ENCODE results near the gene SIGLEC10. TPM values are rescaled to one million over a fixed set of nuclear protein-coding genes. Genes with fewer than 3 reads are reported as not detected.
A peak's percentile ranks its signal among the peaks of the same experiment; 100 is the strongest.

The SIGLEC10 gene
- total and polyA plus RNA-seq, 9 of the 15 experiments (the other 6 are each of a cell fraction or from before 2014, with no cell fraction given), result 0.10 to 1.8 (median 0.82) TPM

GRCh38 chr19:51407511-51408131, 9.8 kb downstream of the SIGLEC10 start (continued):
- TF ChIP-seq EGR1 (conservative IDR thresholded peaks at IDR 0.05) (no peak), MEF2D (tag; conservative IDR thresholded peaks at IDR 0.05; ENCODE audit: low read depth) (no peak), POLR3G (IDR thresholded peaks at IDR 0.05; ENCODE audit: extremely low read depth, insufficient read length, insufficient replicate concordance) (no peak), HDAC1 (IDR thresholded peaks at IDR 0.05) (no peak), PRMT5 (CRISPR knock-in tag; IDR thresholded peaks at IDR 0.05) (no peak), ZKSCAN8 (CRISPR knock-in tag; IDR thresholded peaks at IDR 0.05) (no peak), ATF7 (IDR thresholded peaks at IDR 0.05) (peak; percentile 41; the same call in 1 of the 2 replicates), NFXL1 (CRISPR knock-in tag; IDR thresholded peaks at IDR 0.05) (no peak), ADNP (tag; IDR thresholded peaks at IDR 0.05) (no peak), OTX1 (CRISPR knock-in tag; IDR thresholded peaks at IDR 0.05) (no peak), CC2D1A (IDR thresholded peaks at IDR 0.05) (peak; percentile 39; the same call in 1 of the 2 replicates), BCOR (IDR thresholded peaks at IDR 0.05) (no peak), NR2F6 (CRISPR knock-in tag; IDR thresholded peaks at IDR 0.05) (no peak), MXD1 (CRISPR knock-in tag; IDR thresholded peaks at IDR 0.05; ENCODE audit: borderline replicate concordance, poor library complexity, severe bottlenecking) (no peak), ZNF146 (CRISPR knock-in tag; IDR thresholded peaks at IDR 0.05; ENCODE audit: unreplicated experiment) (no peak), BRCA1 (IDR thresholded peaks at IDR 0.05) (no peak), BRCA1 (CRISPR knock-in tag; IDR thresholded peaks at IDR 0.05) (no peak), BCLAF1 (IDR thresholded peaks at IDR 0.05; ENCODE audit: borderline replicate concordance in 1 of 2, control insufficient read depth in 1 of 2, low read depth in 2 of 2, low read length in 1 of 2) (no peak), TAF9B (IDR thresholded peaks at IDR 0.05; ENCODE audit: partially characterized antibody) (no peak), WHSC1 (IDR thresholded peaks at IDR 0.05; ENCODE audit: low read length) (no peak), SAFB (IDR thresholded peaks at IDR 0.05; ENCODE audit: borderline replicate concordance, low read depth, low read length) (no peak), CTBP1 (IDR thresholded peaks at IDR 0.05; ENCODE audit: borderline replicate concordance) (peak; percentile 57; the same call in 1 of the 2 replicates), FOSL1 (tag; conservative IDR thresholded peaks at IDR 0.05) (0 out of 2 replicates have a peak, but pooled peaks have one; percentile 34), CBX8 (IDR thresholded peaks at IDR 0.05; ENCODE audit: borderline replicate concordance, extremely low read depth, low read depth, low read length, poor library complexity, severe bottlenecking) (no peak), COPS2 (conservative IDR thresholded peaks at IDR 0.05) (no peak), EP300 (IDR thresholded peaks at IDR 0.05; ENCODE audit: low read length) (no peak)
- TF ChIP-seq, protein P1, sequence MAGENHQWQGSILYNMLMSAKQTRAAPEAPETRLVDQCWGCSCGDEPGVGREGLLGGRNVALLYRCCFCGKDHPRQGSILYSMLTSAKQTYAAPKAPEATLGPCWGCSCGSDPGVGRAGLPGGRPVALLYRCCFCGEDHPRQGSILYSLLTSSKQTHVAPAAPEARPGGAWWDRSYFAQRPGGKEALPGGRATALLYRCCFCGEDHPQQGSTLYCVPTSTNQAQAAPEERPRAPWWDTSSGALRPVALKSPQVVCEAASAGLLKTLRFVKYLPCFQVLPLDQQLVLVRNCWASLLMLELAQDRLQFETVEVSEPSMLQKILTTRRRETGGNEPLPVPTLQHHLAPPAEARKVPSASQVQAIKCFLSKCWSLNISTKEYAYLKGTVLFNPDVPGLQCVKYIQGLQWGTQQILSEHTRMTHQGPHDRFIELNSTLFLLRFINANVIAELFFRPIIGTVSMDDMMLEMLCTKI (IDR thresholded peaks at IDR 0.05; ENCODE audit: partially characterized antibody), result no peak

All from K562 (cell line).